Activated CD4-positive, alpha-beta T cell treated with anti-CD3 and anti-CD28 coated beads for 1 hour (primary cell): ENCODE data around the gene ARHGEF3.
"Not testable (repeated sequence)": the region's sequence is repeated elsewhere in the genome, so short reads cannot be mapped to it uniquely, and the experiment has no call there.

Source experiments
- DNase-seq: peaks from one replicate; pipeline ENCODE4 v3.0.0-alpha.2; 2020

Gene ARHGEF3

DNA sequence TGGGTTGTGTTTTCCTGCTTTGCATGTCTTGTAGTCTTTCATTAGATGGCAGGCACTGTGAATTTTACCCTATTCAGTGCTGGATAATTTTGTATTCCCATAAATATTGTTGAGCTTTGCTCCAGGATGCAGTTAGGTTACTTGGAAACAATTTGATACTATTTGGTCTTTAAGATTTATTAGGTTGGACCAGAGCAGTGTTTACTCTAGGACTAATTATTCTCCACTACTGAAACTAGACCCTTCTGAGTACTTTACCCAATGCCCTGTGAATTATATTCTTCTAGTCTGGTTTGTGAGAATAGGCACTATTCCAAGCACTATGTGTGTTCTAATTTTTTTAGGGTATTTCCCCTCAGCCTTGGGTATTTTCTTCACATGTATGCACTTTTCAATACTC, 80.9 kb downstream of the ARHGEF3 start:
- DNase-seq = no peak

DNA sequence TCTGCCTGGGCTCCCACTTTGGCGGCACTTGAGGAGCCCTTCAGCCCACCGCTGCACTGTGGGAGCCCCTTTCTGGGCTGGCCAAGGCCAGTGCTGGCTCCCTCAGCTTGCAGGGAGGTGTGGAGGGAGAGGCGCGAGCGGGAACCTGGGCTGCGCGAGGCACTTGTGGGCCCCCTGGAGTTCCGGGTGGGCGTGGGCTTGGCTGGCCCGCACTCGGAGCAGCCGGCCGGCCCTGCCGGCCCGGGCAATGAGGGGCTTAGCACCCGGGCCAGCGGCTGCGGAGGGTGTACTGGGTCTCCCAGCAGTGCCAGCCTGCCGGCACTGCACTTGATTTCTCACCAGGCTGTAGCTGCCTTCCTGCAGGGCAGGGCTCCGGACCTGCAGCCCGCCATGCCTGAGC, 82.9 kb downstream of the ARHGEF3 start:
- DNase-seq = not testable (repeated sequence)

DNA sequence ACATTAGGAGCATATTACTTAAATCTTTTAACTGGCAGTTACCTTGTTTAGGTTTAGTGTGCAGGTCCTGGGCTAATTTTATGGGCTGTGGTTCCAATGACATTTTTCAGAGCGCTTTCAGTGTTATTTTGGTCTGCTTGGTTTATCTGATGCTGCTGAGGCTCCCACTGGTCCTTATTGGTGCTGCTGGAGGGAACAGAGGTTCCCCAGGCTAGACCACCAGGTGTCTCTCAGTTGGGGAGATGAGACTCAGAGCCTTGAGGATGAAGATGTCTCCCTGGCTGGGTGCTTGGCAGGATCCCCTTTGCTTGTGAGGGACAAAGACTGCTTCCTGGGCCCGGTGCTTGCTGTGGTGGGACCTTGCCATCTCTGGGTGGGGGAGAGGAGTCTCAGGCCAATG, 90.4 kb downstream of the ARHGEF3 start:
- no peak for DNase-seq

DNA sequence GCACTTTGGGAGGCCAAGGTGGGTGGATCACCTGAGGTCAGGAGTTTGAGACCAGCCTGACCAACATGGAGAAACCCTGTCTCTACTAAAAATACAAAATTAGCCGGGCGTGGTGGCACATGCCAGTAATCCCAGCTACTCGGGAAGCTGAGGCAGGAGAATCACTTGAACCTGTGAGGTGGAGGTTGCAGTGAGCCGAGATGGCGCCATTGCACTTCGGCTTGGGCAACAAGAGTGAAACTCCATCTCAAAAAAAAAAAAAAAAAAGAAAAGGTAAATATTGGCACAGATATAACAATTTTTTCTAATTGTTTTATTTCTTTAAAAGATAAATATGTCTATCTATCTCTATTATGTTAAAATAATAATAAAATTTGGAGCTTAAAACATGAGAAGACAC, 94.3 kb downstream of the ARHGEF3 start:
- DNase-seq = peak; percentile 29

DNA sequence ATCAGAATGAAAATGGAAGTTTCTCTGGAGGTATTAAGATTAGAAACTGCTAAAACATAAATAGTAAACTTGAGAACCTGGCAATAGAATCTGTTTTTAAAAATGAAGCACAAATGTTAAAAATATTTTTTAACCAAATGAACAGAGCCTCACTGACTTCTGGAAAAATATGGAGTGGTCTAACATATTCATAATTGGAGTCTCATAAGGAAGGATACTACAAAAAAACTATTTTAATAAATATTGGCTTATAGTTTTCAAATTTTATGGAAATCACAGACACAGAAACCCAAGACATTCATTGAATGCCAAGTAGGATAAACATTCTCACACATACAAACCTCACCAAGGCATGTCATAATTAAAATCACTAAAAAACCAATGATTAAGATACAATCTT, 95.1 kb downstream of the ARHGEF3 start:
- DNase-seq = no peak

DNA sequence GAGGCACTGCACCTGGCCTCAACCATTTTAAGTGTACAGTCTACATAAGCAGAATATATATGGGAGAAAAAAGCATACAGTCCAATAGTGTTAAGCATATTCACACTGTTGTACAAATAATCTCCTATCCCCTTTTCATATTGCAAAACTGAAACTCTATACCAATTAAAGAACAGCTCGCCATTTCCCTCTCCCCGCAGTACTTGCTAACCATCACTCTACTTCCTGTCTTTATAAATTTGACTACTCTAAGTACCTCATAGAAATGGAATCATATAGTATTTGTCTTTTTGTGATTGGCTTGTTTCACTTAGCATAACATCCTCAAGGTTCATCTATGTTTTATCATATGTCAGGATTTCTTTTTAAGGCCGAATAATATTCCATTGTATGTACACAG, 97.0 kb downstream of the ARHGEF3 start:
- no peak for DNase-seq

DNA sequence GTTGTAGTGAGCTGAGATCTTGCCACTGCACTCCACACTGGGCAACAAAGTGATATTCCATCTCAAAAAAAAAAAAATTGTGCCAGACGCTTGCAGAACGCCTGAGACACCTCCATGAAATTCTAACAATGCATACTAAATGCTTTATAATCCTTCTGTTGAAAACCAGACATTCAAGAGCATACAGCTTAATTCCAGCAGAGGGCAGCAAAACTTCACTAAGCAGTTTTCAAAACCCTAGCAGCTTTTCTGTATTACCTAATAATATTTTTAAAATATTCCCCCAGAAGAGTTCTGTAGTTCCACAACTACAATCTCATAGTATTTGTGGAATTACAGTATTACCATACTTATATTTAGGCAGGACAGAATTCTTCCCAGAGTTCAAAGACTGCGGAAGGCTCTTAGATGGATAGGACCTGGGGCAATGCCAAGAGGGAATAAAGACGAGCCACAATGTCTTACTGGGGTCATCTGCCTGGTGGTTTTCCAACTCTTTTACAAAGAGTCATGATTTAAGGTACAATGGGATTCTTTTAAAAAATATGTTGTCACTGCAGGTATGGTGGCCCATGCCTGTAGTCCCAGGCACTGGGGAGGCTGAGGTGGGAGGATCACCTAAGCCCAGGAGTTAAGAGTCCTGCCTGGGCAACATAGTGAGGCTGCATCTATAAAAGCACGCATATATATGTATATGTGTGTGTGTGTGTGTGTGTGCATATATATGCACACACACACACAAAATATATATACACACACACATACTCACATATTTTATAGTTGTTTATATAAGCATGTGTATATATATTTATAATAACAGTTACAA, 99.0 kb downstream of the ARHGEF3 start:
- DNase-seq = no peak

DNA sequence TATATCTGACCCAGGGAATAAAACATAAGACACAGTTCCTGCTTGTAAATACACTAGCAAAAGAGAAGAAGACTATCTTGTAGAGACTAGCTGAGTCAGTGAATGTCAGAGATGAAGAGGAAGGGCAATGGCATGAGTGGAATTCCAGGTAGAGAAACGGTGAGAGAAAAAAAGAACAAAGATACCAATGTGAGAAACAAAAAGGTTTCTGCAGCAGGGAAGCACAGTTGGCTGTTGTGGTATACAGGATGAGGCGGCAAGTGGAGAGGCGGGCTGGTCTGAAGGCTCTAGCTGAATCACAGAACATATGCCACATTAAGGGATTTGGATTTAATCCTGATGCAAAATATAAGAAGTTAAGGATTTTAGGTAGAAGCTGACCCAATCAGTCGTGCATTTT, 101.6 kb downstream of the ARHGEF3 start:
- no peak for DNase-seq

DNA sequence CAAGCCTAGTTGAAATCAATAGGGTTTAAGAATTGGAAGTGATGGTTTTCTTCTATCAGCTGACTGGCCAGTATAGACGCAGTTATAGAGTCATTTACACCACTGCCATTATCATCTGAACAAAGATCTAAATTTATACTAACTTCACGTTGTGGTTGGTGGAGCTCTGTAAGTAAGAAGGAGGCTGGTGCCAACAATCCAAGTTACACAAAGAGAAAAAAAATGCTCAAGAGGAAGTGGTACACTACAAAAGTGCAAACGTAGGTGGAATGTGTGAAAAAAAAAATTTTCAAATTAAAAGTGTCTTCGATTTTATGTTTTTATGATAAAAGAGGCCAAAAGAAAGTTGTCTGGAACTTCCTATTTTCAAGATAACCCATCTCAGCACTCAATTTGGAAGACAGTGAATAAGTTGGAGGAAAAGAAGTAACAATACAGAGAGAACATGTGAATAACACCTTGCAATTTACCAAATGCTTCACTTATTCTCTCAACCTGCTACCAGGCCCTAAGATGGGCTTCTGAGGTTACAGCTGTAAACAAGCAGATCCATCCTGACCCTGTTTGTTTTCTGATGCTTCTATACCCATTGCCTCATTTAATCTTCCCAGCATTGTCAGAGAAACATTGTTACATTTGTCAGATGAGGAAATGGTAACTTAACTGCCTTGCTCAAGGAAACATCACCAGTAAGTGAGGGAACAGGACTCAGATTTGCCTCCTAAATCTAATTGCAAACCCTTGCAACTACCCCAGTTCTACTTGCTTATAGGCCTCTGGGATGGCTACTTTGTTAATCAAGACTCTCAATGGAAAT, 106.7 kb downstream of the ARHGEF3 start:
- no peak for DNase-seq

DNA sequence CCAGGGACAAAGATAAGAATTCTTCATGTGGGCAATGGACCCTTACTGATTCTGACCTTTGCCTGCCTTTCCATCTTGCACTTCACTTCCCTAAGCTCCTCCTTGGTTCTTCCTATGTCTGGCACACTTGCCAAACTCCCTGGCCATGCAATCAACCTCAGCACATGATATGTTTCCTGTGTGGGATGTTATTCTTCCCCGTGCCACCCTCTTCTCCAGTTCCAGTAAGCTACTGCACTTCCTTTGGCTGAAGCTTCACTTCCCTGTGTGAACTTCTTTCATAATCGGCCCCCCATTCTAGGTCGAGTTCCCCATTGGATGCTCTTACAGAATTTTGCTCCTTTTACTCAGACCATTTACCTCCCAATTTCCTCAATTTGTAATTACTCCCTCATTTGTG, 108.0 kb downstream of the ARHGEF3 start:
- DNase-seq = no peak

DNA sequence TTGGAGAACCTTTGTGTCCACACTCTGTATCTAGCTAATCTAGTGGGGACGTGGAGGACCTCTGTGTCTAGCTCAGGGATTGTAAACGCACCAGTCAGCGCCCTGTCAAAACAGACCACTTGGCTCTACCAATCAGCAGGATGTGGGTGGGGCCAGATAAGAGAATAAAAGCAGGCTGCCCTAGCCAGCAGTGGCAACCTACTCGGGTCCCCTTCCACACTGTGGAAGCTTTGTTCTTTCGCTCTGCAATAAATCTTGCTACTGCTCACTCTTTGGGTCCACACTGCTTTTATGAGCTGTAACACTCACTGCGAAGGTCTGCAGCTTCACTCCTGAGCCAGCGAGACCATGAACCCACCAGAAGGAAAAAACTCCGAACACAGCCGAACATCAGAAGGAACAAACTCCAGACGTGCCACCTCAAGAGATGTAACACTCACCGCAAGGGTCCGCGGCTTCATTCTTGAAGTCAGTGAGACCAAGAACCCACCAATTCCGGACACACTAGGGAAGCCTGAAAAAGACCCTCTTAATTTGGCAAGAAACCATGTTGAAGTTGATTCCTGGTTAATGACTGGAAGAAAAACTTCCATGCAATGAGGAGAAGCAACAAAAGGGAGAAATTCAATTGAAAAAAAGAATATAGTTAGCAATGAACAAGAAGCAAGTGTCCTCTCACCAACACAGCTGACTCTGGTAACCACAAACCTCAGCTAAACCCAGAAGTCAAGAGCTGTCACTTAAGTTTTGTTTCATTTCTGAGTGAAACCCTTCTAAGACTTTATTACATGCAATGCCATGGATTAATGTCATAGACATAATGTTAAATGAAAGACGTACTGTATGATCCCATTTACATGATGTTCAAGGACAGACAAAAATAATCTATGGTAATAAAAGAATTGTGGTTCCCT, 109.0 kb downstream of the ARHGEF3 start:
- DNase-seq = not testable (repeated sequence)

DNA sequence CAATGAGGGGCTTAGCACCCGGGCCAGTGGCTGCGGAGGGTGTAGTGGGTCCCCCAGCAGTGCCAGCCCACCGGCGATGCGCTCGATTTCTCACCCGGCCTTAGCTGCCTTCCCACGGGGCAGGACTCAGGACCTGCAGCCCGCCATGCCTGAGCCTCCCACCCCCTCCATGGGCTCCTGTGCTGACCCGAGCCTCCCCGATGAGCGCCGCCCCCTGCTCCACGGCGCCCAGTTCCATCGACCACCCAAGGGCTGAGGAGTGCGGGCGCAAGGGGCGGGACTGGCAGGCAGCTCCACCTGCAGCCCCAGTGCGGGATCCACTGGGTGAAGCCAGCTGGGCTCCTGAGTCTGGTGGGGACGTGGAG, 109.8 kb downstream of the ARHGEF3 start:
- DNase-seq = not testable (repeated sequence)

DNA sequence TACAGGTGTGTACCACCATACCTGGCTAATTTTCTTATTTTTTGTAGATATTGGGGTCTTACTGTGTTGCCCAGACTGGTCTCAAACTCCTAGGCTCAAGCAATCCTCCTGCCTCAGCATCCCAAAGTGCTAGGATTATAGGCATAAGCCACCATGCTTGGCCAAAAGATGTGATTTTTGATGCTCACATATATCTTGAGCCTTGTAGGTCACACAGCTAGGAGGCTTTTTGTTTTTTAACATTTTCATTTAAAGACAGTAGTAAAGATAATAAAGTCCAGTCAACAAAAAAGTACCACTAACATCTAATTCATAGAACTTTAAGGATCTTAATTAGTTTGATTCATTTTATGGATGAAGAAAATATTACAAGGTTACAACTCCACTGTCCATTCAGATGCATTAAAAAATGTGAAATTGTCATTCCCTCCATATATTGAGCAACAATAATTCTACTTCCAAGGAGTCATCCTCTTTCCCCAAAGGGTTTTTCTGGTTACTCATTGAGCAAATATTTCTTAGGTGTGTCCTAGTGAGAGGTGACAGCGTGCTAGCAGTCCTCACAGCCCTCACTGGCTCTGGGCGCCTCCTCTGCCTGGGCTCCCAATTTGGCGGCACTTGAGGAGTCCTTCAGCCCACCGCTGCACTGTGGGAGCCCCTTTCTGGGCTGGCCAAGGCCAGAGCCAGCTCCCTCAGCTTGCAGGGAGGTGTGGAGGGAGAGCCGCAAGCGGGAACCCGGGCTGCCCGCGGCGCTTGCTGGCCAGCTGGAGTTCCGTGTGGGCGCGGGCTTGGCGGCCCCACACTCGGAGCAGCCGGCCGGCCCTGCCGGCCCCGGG, 110.4 kb downstream of the ARHGEF3 start:
- DNase-seq = no peak

DNA sequence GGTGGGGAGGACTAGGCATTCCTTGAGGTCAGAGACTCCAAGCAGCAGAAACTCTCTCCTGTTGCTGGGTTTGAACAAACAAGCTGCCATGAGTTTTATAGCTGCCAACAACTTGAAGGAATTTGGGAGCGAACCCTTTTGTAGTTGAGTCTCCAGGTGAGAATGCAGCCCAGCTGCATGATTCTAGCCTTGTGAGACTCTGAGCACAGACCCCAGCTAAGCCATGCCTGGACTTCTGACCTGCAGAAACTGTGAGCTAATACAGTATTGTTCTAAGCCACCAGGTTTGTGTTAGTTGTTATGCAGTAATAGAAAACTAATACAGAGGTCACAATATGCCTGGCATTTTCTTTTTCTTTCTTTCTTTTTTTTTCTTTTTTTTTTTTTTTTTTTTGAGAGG, 112.4 kb downstream of the ARHGEF3 start:
- no peak for DNase-seq

DNA sequence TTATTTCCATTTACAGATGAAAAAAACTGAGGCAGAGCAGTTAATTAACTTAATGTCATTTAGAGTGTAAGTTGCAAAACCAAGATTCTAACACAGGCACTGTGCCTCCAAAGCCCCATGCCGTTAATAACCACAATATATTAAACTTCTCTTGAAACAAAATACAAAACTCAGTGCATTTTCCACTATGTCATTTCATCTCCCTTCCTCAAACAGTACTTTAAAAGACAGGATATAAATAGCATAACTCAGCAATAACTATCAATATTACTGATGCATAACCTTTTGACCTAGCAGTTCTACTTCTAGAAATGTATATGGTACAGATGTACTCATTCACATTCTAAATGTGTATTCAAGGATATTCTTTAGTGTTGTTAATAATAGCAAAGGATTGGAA, 113.6 kb downstream of the ARHGEF3 start:
- DNase-seq = no peak

DNA sequence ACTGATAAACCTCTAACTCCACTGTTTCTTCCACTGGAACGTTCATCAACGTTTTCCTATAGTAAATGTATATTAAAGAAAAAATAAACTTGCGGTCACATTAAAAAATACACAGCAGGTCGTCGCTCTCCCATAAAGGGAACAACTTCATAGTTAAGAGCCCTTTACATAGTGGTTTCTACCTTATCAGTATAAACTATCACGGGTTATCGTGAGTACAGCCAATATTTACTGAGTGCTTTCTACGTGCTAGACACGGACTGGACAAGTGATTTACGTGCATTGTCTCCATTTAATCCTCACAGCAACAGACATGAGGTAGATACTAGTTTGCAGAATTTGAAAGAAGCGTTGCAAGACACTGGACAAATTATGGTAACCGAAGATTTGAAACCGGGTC, 117.7 kb downstream of the ARHGEF3 start:
- DNase-seq = no peak

DNA sequence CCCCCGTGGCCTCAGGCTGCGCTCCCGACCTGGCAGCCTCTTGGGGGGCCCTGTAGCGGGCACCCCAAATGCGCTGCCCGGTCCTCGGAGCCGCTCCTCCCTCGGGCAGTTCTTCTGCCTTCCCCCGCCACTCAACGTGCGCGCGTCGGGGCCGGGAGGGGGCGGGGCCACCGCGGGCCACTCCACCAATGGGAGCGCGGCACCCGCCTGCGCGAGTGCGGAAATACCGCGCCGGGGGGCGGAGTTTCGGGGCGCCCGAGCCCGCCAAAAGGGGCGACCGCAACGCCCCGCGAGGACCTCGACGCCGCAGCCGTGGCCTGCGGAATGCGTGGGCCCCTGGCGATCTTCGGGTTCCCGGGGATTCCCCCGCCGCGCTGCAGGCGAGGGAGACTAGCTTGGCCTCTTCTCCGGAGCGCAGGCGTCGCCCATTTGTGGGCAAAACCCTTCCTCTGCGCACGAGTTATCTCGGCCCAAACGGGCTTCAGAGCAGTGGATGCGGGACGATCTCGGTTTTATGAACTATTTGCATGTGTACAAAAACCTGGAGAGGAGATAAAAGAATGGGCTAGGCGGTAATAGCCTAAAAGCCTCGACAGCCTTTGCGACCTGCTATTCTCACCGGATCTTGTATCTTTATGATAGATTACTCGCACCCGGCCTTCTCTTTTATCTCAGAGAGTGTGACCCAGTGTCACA, 118.5 kb downstream of the ARHGEF3 start, which contains the start of gene TASOR:
Gene TASOR, minus strand, starts transcription at position 144 of the 696 bp plus-strand sequence. CDS start 259 bp downstream, outside the sequence.
- DNase-seq = peak; percentile 81

DNA sequence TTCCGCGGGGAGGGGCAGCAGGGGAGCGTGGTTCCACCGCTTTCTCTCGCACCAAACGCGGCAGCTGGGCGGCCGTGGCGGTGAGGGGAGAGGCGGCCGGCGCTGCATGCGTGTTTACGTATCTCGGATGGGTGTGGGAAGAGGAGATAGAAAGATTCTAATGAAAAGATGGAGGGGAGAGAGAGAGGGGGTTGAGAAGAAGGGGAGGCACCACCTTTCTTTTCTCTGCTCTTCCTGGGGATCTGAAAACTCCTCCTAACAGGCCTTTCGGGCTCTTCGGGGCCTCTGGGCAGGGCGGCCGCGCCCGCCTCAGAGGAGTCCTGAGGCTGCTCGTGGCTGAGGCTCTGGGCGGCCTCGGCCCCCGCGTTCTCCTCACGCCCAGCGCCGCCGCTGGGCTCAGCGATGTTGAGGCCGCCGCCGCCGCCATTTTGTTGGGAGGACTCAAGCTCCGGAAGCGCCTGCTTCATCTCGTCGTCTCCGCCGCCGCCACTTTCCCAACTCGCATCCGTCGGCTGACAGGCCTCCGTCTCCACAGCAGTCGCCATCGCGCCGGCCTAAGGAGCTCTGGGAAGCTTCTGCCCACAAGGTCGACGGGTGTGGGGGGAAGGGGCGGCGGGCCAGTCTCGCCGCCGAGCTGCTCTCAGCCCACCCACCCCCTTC, 119.2 kb downstream of the ARHGEF3 start:
- peak; percentile 64 for DNase-seq

DNA sequence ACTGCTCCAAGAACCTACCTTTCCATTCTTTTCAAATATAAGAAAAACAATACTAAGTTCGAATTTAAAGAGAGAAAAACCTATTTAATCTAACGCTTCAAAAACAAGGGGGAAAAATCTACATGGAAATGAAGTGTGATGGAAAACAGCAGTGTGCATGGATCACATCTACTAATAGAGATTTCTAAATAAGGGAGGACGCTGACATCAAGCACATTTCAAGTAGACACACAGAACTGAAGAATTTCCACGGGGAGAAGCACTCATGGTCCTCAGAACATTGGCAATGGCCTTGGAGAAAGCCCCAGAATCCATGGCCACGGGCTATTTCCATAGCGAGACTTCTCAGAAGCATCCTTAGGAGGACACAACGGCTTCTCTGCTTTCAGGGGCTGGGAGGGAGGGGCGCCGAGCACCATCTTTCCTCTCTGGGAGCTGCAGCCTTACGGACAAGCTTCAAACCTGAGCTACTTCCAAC, 119.7 kb downstream of the ARHGEF3 start:
- DNase-seq = no peak

DNA sequence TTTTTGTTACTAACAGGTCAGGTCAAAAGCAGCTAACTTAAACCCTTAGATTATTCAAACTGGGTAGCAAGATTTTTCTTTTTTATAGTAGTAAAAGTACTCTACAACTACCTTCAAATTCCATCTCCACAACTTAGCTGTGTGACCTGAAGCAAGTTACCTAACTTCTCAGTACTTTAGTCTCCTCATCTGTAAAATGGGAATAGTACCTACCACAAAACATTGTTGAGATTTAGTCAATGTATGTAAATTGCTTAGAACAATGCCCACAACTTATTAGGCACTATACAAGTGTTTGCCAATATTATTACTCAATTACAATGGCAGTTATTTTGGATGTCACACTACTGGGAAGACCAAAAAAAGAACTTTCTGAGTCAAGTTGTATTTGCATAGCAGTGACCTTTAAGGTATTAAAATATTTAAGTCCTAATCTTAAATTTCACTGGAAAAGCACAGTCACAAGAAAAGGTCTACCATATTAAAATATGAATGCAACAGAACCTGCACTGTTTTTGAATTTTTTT, 121.6 kb downstream of the ARHGEF3 start:
- no peak for DNase-seq
